Body of pancreas (tissue), 4 donors: Measurements from ENCODE around the gene ZNF408. TPM values are rescaled to one million over a fixed set of nuclear protein-coding genes. Genes with fewer than 3 reads are reported as not detected.
A peak's percentile ranks its signal among the peaks of the same experiment; 100 is the strongest.

Experiments used
- ATAC-seq: fragments of 150-250 bp; one replicate; pipeline ENCODE4 v1.9.1; 2016
- DNase-seq, 4 donors: peaks; one replicate each; pipeline ENCODE4 v3.0.0-alpha.2; 2019
- H3K27ac ChIP-seq, 4 donors: fragments of 200-600 bp; sonication (generic); 1 replicate in 3 of 4; 2 replicates in 1 of 4; pipeline versions ENCODE4 v1.5.1 to v1.6.1; 2016 to 2019; ENCODE audit warnings: mild to moderate bottlenecking in 1 of 4, mixed read lengths in 1 of 4, moderate library complexity in 1 of 4
- H3K27me3 ChIP-seq, 2 donors: fragments of 200-600 bp; sonication (generic); one replicate each; pipeline ENCODE4 v1.6.0; 2016; ENCODE audit warnings: mild to moderate bottlenecking in 1 of 2
- H3K36me3 ChIP-seq, 2 donors: fragments of 200-600 bp; sonication (generic); replicated peaks in 1 of 2; 2 replicates each; pipeline ENCODE4 v1.5.1; 2016; ENCODE audit warnings: low read depth in 2 of 2; ENCODE audit not compliant: insufficient read depth in 1 of 2
- H3K4me1 ChIP-seq: fragments of 200-600 bp; sonication (generic); one replicate; pipeline ENCODE4 v1.6.0; 2016
- H3K4me3 ChIP-seq, 2 donors: fragments of 200-600 bp; sonication (generic); 1 replicate in 1 of 2; 2 replicates in 1 of 2; pipeline ENCODE4 v1.5.1; 2016 to 2019
- H3K9me3 ChIP-seq, 3 donors: fragments of 200-600 bp; sonication (generic); 1 replicate in 2 of 3; 2 replicates in 1 of 3; pipeline ENCODE4 v1.5.1; 2016
- CTCF ChIP-seq, 7 experiments: fragments of 450-650 bp in 4 of 7; fragments of 200-600 bp in 3 of 7; sonication (generic) in 3 of 7; IDR thresholded peaks; one replicate each; pipeline ENCODE4 v1.5.1; 2016 to 2019; ENCODE audit warnings: antibody characterized with exemption in 7 of 7
- POLR2A ChIP-seq, 3 donors: fragments of 450-650 bp; IDR thresholded peaks; one replicate each; pipeline ENCODE4 v1.6.1; 2016; ENCODE audit warnings: antibody characterized with exemption in 3 of 3, mild to moderate bottlenecking in 2 of 3
- WGBS, 2 donors: methylation state at CpG; one replicate each; pipeline ENCODE4 v1.1.5; 2017; 5-methylcytosine and 5-hydroxymethylcytosine counted together
- intact Hi-C: fragments of 100-400 bp; cut with DNase I; formaldehyde crosslinking; loops from one replicate; pipeline ENCODE4 v1.15.1; 2023
- total RNA-seq, 2 donors: library from RNA; depleted of rRNA; stranded (reverse); fragments of >200 nt; gene quantifications; one replicate each; pipeline ENCODE4 v1.1.0, GENCODE V29; 2016

ZNF408 gene
- total RNA-seq, 2 donors from 2014 or later: 6.5 to 7.9 TPM

GRCh38 chr11:46671958-46672315 is 28.9 kb upstream of the ZNF408 start:
- H3K27me3 ChIP-seq: no peaks in the 10 kb centered on the region
- no peaks in the 10 kb centered on the region for H3K9me3 ChIP-seq
- peaks cover 6 to 31% of the 10 kb centered on the region in 2 donors for H3K36me3 ChIP-seq
- no peak for DNase-seq
- H3K27ac ChIP-seq: peak overlapping the region in 2 of 4 donors; percentile 20 to 26
- TF ChIP-seq CTCF (IDR thresholded peaks at IDR 0.05): no peak
- no peak for TF ChIP-seq POLR2A (IDR thresholded peaks at IDR 0.05)
- 90 to 97% methylated on average over 9 to 10 of the region's 10 CpGs for WGBS, 2 donors
- intact Hi-C loops: no loop called here
- no peak for ATAC-seq
- peaks cover 35% of the 10 kb centered on the region for H3K4me1 ChIP-seq
- no peak overlapping the region for H3K4me3 ChIP-seq

GRCh38 chr11:46672381-46672839 is 28.4 kb upstream of the ZNF408 start:
- H3K4me1 ChIP-seq: peaks cover 35% of the 10 kb centered on the region
- H3K36me3 ChIP-seq: peaks cover 6 to 28% of the 10 kb centered on the region in 2 donors
- H3K9me3 ChIP-seq: no peaks in the 10 kb centered on the region
- intact Hi-C loops: no loop called here
- H3K4me3 ChIP-seq: no peak overlapping the region
- TF ChIP-seq POLR2A (IDR thresholded peaks at IDR 0.05): no peak
- DNase-seq (no peak), ATAC-seq (no peak)
- H3K27ac ChIP-seq: peak overlapping the region in 3 of 4 donors; percentile 26 to 83 (median 82)
- 22 to 65% methylated on average over 2 to 7 of the region's 7 CpGs for WGBS, 2 donors
- H3K27me3 ChIP-seq: no peaks in the 10 kb centered on the region

GRCh38 chr11:46673713-46674462 is 26.9 kb upstream of the ZNF408 start:
- peak overlapping the region; percentile 79 to 93 (median 82) for H3K27ac ChIP-seq
- H3K4me1 ChIP-seq: peaks cover 36% of the 10 kb centered on the region
- DNase-seq (peak; percentile 50 to 78 (median 76)), ATAC-seq (no peak)
- TF ChIP-seq POLR2A (IDR thresholded peaks at IDR 0.05) (no peak), CTCF (IDR thresholded peaks at IDR 0.05) (no peak)
- peaks cover 6 to 17% of the 10 kb centered on the region in 2 donors for H3K36me3 ChIP-seq
- H3K27me3 ChIP-seq: no peaks in the 10 kb centered on the region
- intact Hi-C loops: no loop called here
- 42 to 44% methylated on average over 5 to 6 of the region's 6 CpGs for WGBS, 2 donors
- H3K4me3 ChIP-seq: no peak overlapping the region
- H3K9me3 ChIP-seq: no peaks in the 10 kb centered on the region

GRCh38 chr11:46674463-46675287 is 26.2 kb upstream of the ZNF408 start:
- Histone ChIP-seq H3K4me3 (no peak overlapping the region), H3K36me3 (peaks cover 4 to 12% of the 10 kb centered on the region in 2 donors), H3K9me3 (no peaks in the 10 kb centered on the region), H3K27me3 (no peaks in the 10 kb centered on the region), H3K4me1 (peaks cover 43% of the 10 kb centered on the region), H3K27ac (peak overlapping the region; percentile 79 to 93 (median 82))
- 48 to 66% methylated on average over 11 to 12 of the region's 12 CpGs for WGBS, 2 donors
- ATAC-seq: peak; percentile 19
- peak in 1 of 4 donors; percentile 28 for DNase-seq
- intact Hi-C loops: no loop called here
- TF ChIP-seq CTCF (IDR thresholded peaks at IDR 0.05) (no peak), POLR2A (IDR thresholded peaks at IDR 0.05) (no peak)

- peak overlapping the region; percentile 79 to 93 (median 82) for H3K27ac ChIP-seq
- H3K4me1 ChIP-seq: peaks cover 44% of the 10 kb centered on the region
- 12 to 18% methylated on average over 4 of the region's 4 CpGs for WGBS, 2 donors
- no peaks in the 10 kb centered on the region for H3K27me3 ChIP-seq
- ATAC-seq: peak; percentile 78
- H3K9me3 ChIP-seq: no peaks in the 10 kb centered on the region
- TF ChIP-seq POLR2A (IDR thresholded peaks at IDR 0.05) (peak in 1 of 3 donors; percentile 8), CTCF (IDR thresholded peaks at IDR 0.05) (peak in 4 of 7 experiments; percentile 28 to 44 (median 33))
- peak; percentile 70 to 85 (median 78) for DNase-seq
- no peak overlapping the region for H3K4me3 ChIP-seq
- peaks cover 0 to 14% of the 10 kb centered on the region in 2 donors for H3K36me3 ChIP-seq
- intact Hi-C loops: no loop called here
These were observed 25.5 kb upstream of the ZNF408 start for GRCh38 chr11:46675288-46675851.
